Left lung (tissue), 10 donors: Measurements from ENCODE around the gene CALR. TPM values are rescaled to one million over a fixed set of nuclear protein-coding genes. Genes with fewer than 3 reads are reported as not detected.
"Not testable (repeated sequence)": the region's sequence is repeated elsewhere in the genome, so short reads cannot be mapped to it uniquely, and the experiment has no call there.

Experiments
- ATAC-seq: fragments of 200-7000 bp; cut with Tn5 transposase; one replicate; pipeline ENCODE4 v1.9.1; 2020; ENCODE audit warnings: moderate library complexity
- DNase-seq, 4 donors: peaks; one replicate each; pipeline ENCODE4 v3.0.0-alpha.2; 2013 to 2020
- H3K27ac ChIP-seq, 2 donors: fragments of 200-600 bp; sonication (generic) in 1 of 2; one replicate each; pipeline versions ENCODE4 v1.5.0 to v1.8.0; 2020 to 2021
- H3K27me3 ChIP-seq, 2 donors: fragments of 200-600 bp; sonication (generic) in 1 of 2; one replicate each; pipeline versions ENCODE4 v1.5.0 to v1.8.0; 2020 to 2021
- H3K36me3 ChIP-seq, 2 donors: fragments of 200-600 bp; sonication (generic) in 1 of 2; one replicate each; pipeline versions ENCODE4 v1.5.0 to v1.8.0; 2020 to 2021
- H3K4me1 ChIP-seq, 2 donors: fragments of 200-600 bp; one replicate each; pipeline ENCODE4 v1.8.0; 2021
- H3K4me3 ChIP-seq, 2 donors: fragments of 200-600 bp; sonication (generic) in 1 of 2; one replicate each; pipeline versions ENCODE4 v1.5.0 to v1.8.0; 2020 to 2021; ENCODE audit warnings: mild to moderate bottlenecking in 1 of 2
- H3K9me3 ChIP-seq, 2 donors: fragments of 200-600 bp; sonication (generic) in 1 of 2; one replicate each; pipeline versions ENCODE4 v1.5.0 to v1.8.0; 2020 to 2021
- CTCF ChIP-seq, 2 donors: fragments of 200-600 bp; sonication (generic) in 1 of 2; IDR thresholded peaks; one replicate each; pipeline versions ENCODE4 v1.5.0 to v1.8.0; 2021; ENCODE audit warnings: antibody characterized with exemption in 2 of 2
- intact Hi-C, 2 donors: fragments of 100-400 bp; cut with DNase I; formaldehyde crosslinking; loops; one replicate each; pipeline versions ENCODE4 v1.11.2 to v1.14.2; 2022
- polyA plus RNA-seq, 6 donors: library from polyadenylated mRNA; unstranded; fragments of 120-200 nt; gene quantifications; one replicate each; pipeline ENCODE4 v1.2.1, GENCODE V29; 2013; ENCODE audit not compliant: insufficient read length in 6 of 6
- total RNA-seq, 2 donors: library from RNA; stranded (reverse); fragmentation: NEBNext Ultra II Directional; extraction: Animal tissue kit (Norgen Biotek cat#: 25700); gene quantifications; one replicate each; pipeline ENCODE4 v1.2.1, GENCODE V29; 2021
- donor health status: DM: no; HTN: yes; CAD: no.
- donor health status: DM: no; HTN: no; CAD: no.

CALR gene
- total and polyA plus RNA-seq, 8 donors = 654 to 1,778 (median 814) TPM

DNA sequence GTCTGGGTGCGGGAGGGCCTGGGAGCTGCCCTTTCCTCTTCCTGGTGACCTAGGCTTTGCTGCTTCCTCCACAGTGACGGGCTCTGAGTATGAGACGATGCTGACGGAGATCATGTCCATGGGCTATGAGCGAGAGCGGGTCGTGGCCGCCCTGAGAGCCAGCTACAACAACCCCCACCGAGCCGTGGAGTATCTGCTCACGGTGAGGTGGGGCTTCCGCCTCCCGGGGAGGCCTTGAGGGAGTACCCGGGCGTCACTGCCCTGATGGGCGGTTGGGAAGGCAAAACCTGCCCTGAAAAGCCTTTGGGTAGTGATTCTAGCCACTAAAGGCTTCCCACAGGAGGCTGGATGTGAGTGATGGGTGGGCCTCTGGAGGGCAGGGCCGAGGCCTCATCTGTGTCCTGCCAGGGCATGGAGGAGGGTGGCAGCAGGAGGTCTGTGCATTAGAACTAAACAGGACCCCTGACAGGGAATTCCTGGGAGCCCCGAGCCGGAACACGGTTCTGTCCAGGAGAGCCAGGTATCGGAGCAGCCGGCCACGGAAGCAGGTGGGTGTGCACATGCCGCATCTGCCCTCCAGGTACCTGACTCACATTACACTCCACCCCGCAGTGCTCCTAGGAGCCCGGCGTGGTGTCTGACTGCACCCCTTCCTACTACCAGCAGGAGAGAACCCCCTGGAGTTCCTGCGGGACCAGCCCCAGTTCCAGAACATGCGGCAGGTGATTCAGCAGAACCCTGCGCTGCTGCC, 10.4 kb downstream of the CALR start:
- Histone ChIP-seq H3K4me1 (peaks cover 3 to 87% of the 10 kb centered on the region in 2 donors), H3K4me3 (no peak overlapping the region), H3K27ac (no peak overlapping the region), H3K36me3 (peaks cover 0 to 77% of the 10 kb centered on the region in 2 donors), H3K9me3 (no peaks in the 10 kb centered on the region), H3K27me3 (no peaks in the 10 kb centered on the region)
- intact Hi-C loops = no loop called here
- TF ChIP-seq CTCF (IDR thresholded peaks at IDR 0.05) = no peak
- no peak for ATAC-seq
- peak in 1 of 4 donors; percentile 69 for DNase-seq

- intact Hi-C loops = no loop called here
These were observed 11.2 kb downstream of the CALR start for GRCh38 chr19:12949363-12950283.

DNA sequence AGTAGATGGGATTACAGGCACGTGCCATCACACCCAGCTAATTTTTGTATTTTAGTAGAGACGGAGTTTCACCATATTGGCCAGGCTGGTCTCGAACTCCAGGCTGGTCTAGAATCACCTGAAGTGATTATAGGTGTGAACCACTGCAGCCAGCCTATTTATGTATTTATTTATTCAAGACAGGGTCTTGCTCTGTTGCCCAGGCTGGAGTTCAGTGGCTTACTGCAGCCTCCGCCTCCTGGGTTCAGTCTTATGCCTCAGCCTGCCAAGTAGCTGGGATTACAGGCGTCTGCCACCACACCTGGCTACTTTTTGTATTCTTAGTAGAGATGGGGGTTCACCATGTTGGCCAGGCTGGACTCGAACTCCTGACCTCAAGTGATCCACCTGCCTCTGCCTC, 13.6 kb downstream of the CALR start:
- Histone ChIP-seq H3K27ac (peak overlapping the region in 1 of 2 donors; percentile 75), H3K4me1 (peaks cover 11 to 96% of the 10 kb centered on the region in 2 donors), H3K36me3 (peaks cover 0 to 72% of the 10 kb centered on the region in 2 donors)
- DNase-seq, H3K27me3 ChIP-seq, H3K9me3 ChIP-seq, ATAC-seq, intact Hi-C loops, H3K4me3 ChIP-seq: not testable (repeated sequence)

More at GRCh38 chr19:12949363-12950283, 11.2 kb downstream of the CALR start:
- peaks cover 0 to 77% of the 10 kb centered on the region in 2 donors for H3K36me3 ChIP-seq
- TF ChIP-seq CTCF (IDR thresholded peaks at IDR 0.05) = no peak
- peaks cover 3 to 89% of the 10 kb centered on the region in 2 donors for H3K4me1 ChIP-seq
- H3K27me3 ChIP-seq = no peaks in the 10 kb centered on the region
- ATAC-seq = no peak
- H3K4me3 ChIP-seq = no peak overlapping the region
- no peaks in the 10 kb centered on the region for H3K9me3 ChIP-seq
- H3K27ac ChIP-seq = peak overlapping the region in 1 of 2 donors; percentile 20
- no peak for DNase-seq

- DNase-seq = no peak
- H3K27ac ChIP-seq = peak overlapping the region in 1 of 2 donors; percentile 75
- no peaks in the 10 kb centered on the region for H3K9me3 ChIP-seq
- no peak for ATAC-seq
- peaks cover 11 to 93% of the 10 kb centered on the region in 2 donors for H3K4me1 ChIP-seq
- intact Hi-C loops = no loop called here
- no peaks in the 10 kb centered on the region for H3K27me3 ChIP-seq
- peaks cover 0 to 71% of the 10 kb centered on the region in 2 donors for H3K36me3 ChIP-seq
- no peak for TF ChIP-seq CTCF (IDR thresholded peaks at IDR 0.05)
- H3K4me3 ChIP-seq = no peak overlapping the region
These were observed 14.2 kb downstream of the CALR start for GRCh38 chr19:12952488-12953137.

DNA sequence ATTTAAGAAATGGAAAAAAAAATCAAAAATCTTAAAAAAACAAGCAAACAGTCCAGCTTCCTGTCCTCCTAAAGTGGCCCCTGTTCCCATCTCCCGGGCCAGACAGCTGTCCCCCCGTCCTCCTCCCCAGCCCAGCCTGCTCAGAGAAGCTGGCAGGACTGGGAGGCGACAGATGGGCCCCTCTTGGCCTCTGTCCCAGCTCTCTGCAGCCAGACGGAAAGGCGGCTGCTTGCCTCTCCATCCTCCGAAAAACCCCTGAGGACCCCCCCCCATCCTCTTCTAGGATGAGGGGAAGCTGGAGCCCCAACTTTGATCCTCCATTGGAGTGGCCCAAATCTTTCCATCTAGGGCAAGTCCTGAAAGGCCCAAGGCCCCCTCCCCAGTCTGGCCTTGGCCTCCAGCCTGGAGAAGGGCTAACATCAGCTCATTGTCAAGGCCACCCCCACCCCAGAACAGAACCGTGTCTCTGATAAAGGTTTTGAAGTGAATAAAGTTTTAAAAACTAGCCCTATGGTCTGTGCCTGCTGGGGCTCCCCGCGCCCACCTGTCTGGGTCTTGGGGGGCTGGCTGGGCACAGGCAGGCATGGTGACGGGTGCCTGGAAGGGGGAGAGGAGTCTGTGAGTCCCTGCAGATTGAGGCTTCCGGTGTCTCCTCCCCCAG, 14.9 kb downstream of the CALR start:
- H3K4me3 ChIP-seq = no peak overlapping the region
- no peak for TF ChIP-seq CTCF (IDR thresholded peaks at IDR 0.05)
- H3K4me1 ChIP-seq = peaks cover 11 to 90% of the 10 kb centered on the region in 2 donors
- no peak for ATAC-seq
- DNase-seq = peak in 2 of 4 donors; percentile 57 to 78
- H3K36me3 ChIP-seq = peaks cover 0 to 64% of the 10 kb centered on the region in 2 donors
- peak overlapping the region in 1 of 2 donors; percentile 75 for H3K27ac ChIP-seq
- intact Hi-C loops = no loop called here
- H3K9me3 ChIP-seq = no peaks in the 10 kb centered on the region
- H3K27me3 ChIP-seq = no peaks in the 10 kb centered on the region
